Kidney (tissue), 14 donors: Measurements from ENCODE around the gene FLNA. TPM values are rescaled to one million over a fixed set of nuclear protein-coding genes. Genes with fewer than 3 reads are reported as not detected.

Source experiments
- DNase-seq, 5 donors: peaks; one replicate each; pipeline ENCODE4 v3.0.0-alpha.2; 2013 to 2020
- FAIRE-seq: peaks from 2 replicates; lab custom pipeline; 2012; peaks lifted over from hg19 to GRCh38; lab: Jason Lieb, UNC
- H3K27ac ChIP-seq, 2 donors: one replicate each; pipeline ENCODE4 v1.7.0; 2013; ENCODE audit warnings: low read depth in 2 of 2, low read length in 2 of 2, inconsistent platforms in 1 of 2
- H3K27me3 ChIP-seq: one replicate; pipeline ENCODE4 v1.7.1; 2013; ENCODE audit warnings: low read length, inconsistent platforms; ENCODE audit not compliant: control insufficient read depth, insufficient read depth
- H3K36me3 ChIP-seq, 3 donors: one replicate each; pipeline versions ENCODE4 v1.7.0 to v1.7.1; 2013; ENCODE audit warnings: low read length in 3 of 3, control low read depth in 1 of 3, inconsistent platforms in 1 of 3; ENCODE audit not compliant: insufficient read depth in 3 of 3, control insufficient read depth in 2 of 3
- H3K4me1 ChIP-seq, 3 donors: one replicate each; pipeline versions ENCODE4 v1.7.0 to v1.7.1; 2013; ENCODE audit warnings: low read length in 3 of 3, inconsistent platforms in 1 of 3, low read depth in 1 of 3; ENCODE audit not compliant: control insufficient read depth in 2 of 3, insufficient read depth in 2 of 3
- H3K4me3 ChIP-seq, 3 donors: one replicate each; pipeline versions ENCODE4 v1.7.0 to v1.8.1; 2013; ENCODE audit warnings: low read length in 3 of 3, control low read depth in 1 of 3, inconsistent platforms in 1 of 3
- H3K9ac ChIP-seq, 3 donors: one replicate each; pipeline versions ENCODE4 v1.7.0 to v1.7.1; 2013; ENCODE audit warnings: low read length in 3 of 3, control low read depth in 1 of 3, inconsistent platforms in 1 of 3
- H3K9me3 ChIP-seq, 3 donors: one replicate each; pipeline versions ENCODE4 v1.7.0 to v1.7.1; 2013; ENCODE audit warnings: low read length in 3 of 3, control low read depth in 1 of 3, inconsistent platforms in 1 of 3; ENCODE audit not compliant: control insufficient read depth in 2 of 3, insufficient read depth in 1 of 3
- intact Hi-C: fragments of 100-400 bp; cut with DNase I; formaldehyde crosslinking; loops from one replicate; pipeline ENCODE4 v1.11.1; 2022
- polyA plus RNA-seq: library from polyadenylated mRNA; stranded (reverse); fragments of 350-450 nt; fragmentation: Illumina TruSeq; extraction: RNeasy Lipid Tissue Mini Kit (QIAGEN cat#74804); gene quantifications from one replicate; pipeline ENCODE4 v1.2.3, GENCODE V29; 2014; ENCODE audit warnings: low read depth, low replicate concordance; ENCODE audit not compliant: insufficient read depth
- total RNA-seq: library from RNA; stranded (reverse); fragmentation: NEBNext Ultra II Directional; extraction: Animal tissue kit (Norgen Biotek cat#: 25700); gene quantifications from one replicate; pipeline ENCODE4 v1.2.1, GENCODE V29; 2021
- TF ChIP-seq, protein P1 (sequence below): IDR thresholded peaks from 3 replicates; pipeline ENCODE4 v1.5.1; 2012; ENCODE audit warnings: mild to moderate bottlenecking, moderate library complexity, borderline replicate concordance; ENCODE audit not compliant: insufficient read depth; ENCODE audit errors: extremely low read depth
- donor health status: control.
- donor health status: control.
- donor health status: control.
- donor health status: control.
- donor health status: control.
- donor health status: DM: yes; HTN: yes; CAD: no.
- donor health status: Normal renal cell carcinoma (clear cell type).

Gene FLNA
- total and polyA plus RNA-seq, 2 donors from 2014 or later: 421 to 1,036 TPM

DNA sequence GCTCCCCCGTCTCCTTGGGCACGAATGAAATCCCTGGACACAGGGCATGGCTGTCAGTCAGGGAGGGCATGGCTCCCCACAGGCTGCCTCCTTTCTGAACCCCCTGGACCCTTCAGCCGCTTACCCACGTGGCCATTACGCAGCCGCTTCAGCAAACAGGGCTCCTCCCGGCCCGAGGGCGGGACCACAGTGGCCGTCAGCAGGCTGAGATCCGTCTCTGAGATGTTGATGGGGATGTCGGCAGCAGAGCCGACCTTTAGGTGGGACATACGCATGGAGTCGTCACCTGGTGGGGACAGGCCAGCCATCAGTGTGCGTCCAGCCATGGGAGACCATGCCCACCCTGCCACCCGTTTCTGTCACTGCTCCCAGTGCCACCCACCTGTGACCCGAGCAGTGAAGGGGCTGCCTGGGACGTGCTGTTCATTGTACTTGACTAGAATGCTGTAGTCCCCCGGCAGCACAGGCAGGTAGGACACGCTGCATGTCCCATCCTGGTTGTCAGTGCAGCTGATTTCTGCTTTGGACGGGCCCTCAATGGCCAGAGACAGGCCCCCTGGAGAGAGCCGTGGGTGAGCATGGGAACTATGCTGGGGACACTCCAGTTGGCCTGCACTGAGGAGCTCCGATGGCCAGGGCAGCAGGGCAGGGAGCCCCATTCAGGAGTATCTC is 21.1 kb downstream of the FLNA start:
- DNase-seq: no peak
- FAIRE-seq: no peak
- H3K27me3 ChIP-seq: no peaks in the 10 kb centered on the region

DNA sequence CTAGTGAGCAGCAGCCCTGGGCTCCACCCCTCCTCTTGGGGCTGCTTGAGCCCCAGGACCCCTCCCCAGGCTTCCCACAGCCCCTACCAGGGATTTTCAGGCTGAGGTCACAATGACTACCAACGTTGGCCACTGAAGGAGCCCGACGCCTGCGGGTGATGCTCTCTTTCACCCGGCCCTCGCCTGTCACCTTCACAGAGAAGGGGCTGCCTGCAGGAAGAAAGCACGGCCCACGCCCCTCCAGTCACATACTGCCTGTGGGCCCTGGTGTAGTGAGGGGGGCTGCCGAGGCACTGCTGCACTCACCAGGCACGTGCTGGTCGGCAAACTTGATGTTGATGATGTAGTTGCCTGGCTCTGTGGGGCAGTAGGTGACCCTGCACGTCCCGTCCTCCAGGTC is 22.0 kb downstream of the FLNA start:
- Histone ChIP-seq H3K9me3 (no peaks in the 10 kb centered on the region), H3K9ac (no peak overlapping the region), H3K27me3 (no peaks in the 10 kb centered on the region), H3K36me3 (peaks cover 0 to 20% (median 5%) of the 10 kb centered on the region in 3 donors), H3K4me1 (no peaks in the 10 kb centered on the region), H3K27ac (no peak overlapping the region), H3K4me3 (no peak overlapping the region)
- FAIRE-seq: no peak
- no peak for DNase-seq
- TF ChIP-seq, protein P1, sequence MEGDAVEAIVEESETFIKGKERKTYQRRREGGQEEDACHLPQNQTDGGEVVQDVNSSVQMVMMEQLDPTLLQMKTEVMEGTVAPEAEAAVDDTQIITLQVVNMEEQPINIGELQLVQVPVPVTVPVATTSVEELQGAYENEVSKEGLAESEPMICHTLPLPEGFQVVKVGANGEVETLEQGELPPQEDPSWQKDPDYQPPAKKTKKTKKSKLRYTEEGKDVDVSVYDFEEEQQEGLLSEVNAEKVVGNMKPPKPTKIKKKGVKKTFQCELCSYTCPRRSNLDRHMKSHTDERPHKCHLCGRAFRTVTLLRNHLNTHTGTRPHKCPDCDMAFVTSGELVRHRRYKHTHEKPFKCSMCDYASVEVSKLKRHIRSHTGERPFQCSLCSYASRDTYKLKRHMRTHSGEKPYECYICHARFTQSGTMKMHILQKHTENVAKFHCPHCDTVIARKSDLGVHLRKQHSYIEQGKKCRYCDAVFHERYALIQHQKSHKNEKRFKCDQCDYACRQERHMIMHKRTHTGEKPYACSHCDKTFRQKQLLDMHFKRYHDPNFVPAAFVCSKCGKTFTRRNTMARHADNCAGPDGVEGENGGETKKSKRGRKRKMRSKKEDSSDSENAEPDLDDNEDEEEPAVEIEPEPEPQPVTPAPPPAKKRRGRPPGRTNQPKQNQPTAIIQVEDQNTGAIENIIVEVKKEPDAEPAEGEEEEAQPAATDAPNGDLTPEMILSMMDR: no peak
- intact Hi-C loops: no loop called here

More for the DNA sequence above, 21.1 kb downstream of the FLNA start:
- TF ChIP-seq, protein P1: no peak
- intact Hi-C loops: no loop called here
- H3K9me3 ChIP-seq: no peaks in the 10 kb centered on the region
- no peaks in the 10 kb centered on the region for H3K4me1 ChIP-seq
- H3K27ac ChIP-seq: no peak overlapping the region
- H3K36me3 ChIP-seq: peaks cover 0 to 20% (median 6%) of the 10 kb centered on the region in 3 donors
- H3K9ac ChIP-seq: no peak overlapping the region
- no peak overlapping the region for H3K4me3 ChIP-seq

DNA sequence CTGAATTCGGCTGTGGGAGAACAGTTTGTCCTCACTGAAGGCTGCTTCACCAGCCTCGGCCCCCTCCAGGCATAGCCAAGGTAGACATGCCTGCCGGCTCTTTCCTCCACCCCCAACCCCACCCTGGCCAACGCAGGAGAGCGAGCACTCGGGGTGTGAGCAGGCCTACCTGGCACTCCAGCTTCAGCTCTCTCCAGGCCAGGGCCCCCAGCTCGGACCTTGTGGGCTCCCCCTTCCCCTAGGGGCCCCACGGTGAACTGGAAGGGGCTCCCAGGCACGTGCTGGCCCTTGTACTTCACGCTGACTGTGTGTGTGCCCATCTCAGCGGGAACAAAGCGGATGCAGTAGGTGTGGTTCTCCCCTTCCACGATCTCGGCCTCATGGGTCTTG is 22.4 kb downstream of the FLNA start:
- H3K9ac ChIP-seq: no peak overlapping the region
- H3K27ac ChIP-seq: no peak overlapping the region
- no peaks in the 10 kb centered on the region for H3K27me3 ChIP-seq
- FAIRE-seq: no peak
- H3K36me3 ChIP-seq: peaks cover 0 to 20% (median 5%) of the 10 kb centered on the region in 3 donors
- intact Hi-C loops: no loop called here
- no peak overlapping the region for H3K4me3 ChIP-seq
- no peak for DNase-seq
- TF ChIP-seq, protein P1: no peak
- no peaks in the 10 kb centered on the region for H3K9me3 ChIP-seq
- no peaks in the 10 kb centered on the region for H3K4me1 ChIP-seq
